Left lung (tissue), 14 donors: ENCODE results near the gene EPDR1. TPM values are rescaled to one million over a fixed set of nuclear protein-coding genes. Genes with fewer than 3 reads are reported as not detected.

Experiments
- ATAC-seq: fragments of 200-7000 bp; cut with Tn5 transposase; one replicate; pipeline ENCODE4 v1.9.1; 2020; ENCODE audit warnings: moderate library complexity
- DNase-seq, 4 donors: peaks; one replicate each; pipeline ENCODE4 v3.0.0-alpha.2; 2013 to 2020
- H3K27ac ChIP-seq, 2 donors: fragments of 200-600 bp; sonication (generic) in 1 of 2; one replicate each; pipeline versions ENCODE4 v1.5.0 to v1.8.0; 2020 to 2021
- H3K27me3 ChIP-seq, 2 donors: fragments of 200-600 bp; sonication (generic) in 1 of 2; one replicate each; pipeline versions ENCODE4 v1.5.0 to v1.8.0; 2020 to 2021
- H3K36me3 ChIP-seq, 2 donors: fragments of 200-600 bp; sonication (generic) in 1 of 2; one replicate each; pipeline versions ENCODE4 v1.5.0 to v1.8.0; 2020 to 2021
- H3K4me1 ChIP-seq, 2 donors: fragments of 200-600 bp; one replicate each; pipeline ENCODE4 v1.8.0; 2021
- H3K4me3 ChIP-seq, 2 donors: fragments of 200-600 bp; sonication (generic) in 1 of 2; one replicate each; pipeline versions ENCODE4 v1.5.0 to v1.8.0; 2020 to 2021; ENCODE audit warnings: mild to moderate bottlenecking in 1 of 2
- H3K9me3 ChIP-seq, 2 donors: fragments of 200-600 bp; sonication (generic) in 1 of 2; one replicate each; pipeline versions ENCODE4 v1.5.0 to v1.8.0; 2020 to 2021
- CTCF ChIP-seq, 2 donors: fragments of 200-600 bp; sonication (generic) in 1 of 2; IDR thresholded peaks; one replicate each; pipeline versions ENCODE4 v1.5.0 to v1.8.0; 2021; ENCODE audit warnings: antibody characterized with exemption in 2 of 2
- intact Hi-C, 2 donors: fragments of 100-400 bp; cut with DNase I; formaldehyde crosslinking; loops; one replicate each; pipeline versions ENCODE4 v1.11.2 to v1.14.2; 2022
- long read RNA-seq, 12 donors: library from polyadenylated mRNA in 2 of 12; unstranded in 2 of 12; transcript quantifications; one replicate each; pipeline ENCODE4 v2.0.0 and lab custom pipeline, GENCODE V29; 2019 to 2026
- polyA plus RNA-seq, 6 donors: library from polyadenylated mRNA; unstranded; fragments of 120-200 nt; gene quantifications; one replicate each; pipeline ENCODE4 v1.2.1, GENCODE V29; 2013; ENCODE audit not compliant: insufficient read length in 6 of 6
- total RNA-seq, 2 donors: library from RNA; stranded (reverse); fragmentation: NEBNext Ultra II Directional; extraction: Animal tissue kit (Norgen Biotek cat#: 25700); gene quantifications; one replicate each; pipeline ENCODE4 v1.2.1, GENCODE V29; 2021
- donor health status: DM: no; HTN: yes; CAD: no.
- donor health status: DM: no; HTN: no; CAD: no.

Gene EPDR1
- total RNA-seq = 10 to 100 TPM; 71.8 to 84.8 TPM
- polyA plus RNA-seq = 10 to 100 TPM; 18.0 to 26.2 (median 21.0) TPM
- long read RNA-seq, donor 1, transcript EPDR1-201 (3 exons, 2,599 nt) = major isoform, 15 of 15 reads
- long read RNA-seq, donor 1, partial matches to known transcripts = 0 of 15 reads
- long read RNA-seq, donor 1, other reads (novel, unspliced or antisense) = 0 of 15 reads
- long read RNA-seq, donor 2, transcript EPDR1-201 (3 exons, 2,599 nt) = major isoform, 7 of 8 reads
- long read RNA-seq, donor 2, partial matches to known transcripts = 0 of 8 reads
- long read RNA-seq, donor 2, other reads (novel, unspliced or antisense) = 0 of 8 reads
- long read RNA-seq, donor 3, transcript EPDR1-201 (3 exons, 2,599 nt) = major isoform, 9 of 9 reads
- long read RNA-seq, donor 3, partial matches to known transcripts = 0 of 9 reads
- long read RNA-seq, donor 3, other reads (novel, unspliced or antisense) = 0 of 9 reads
- long read RNA-seq, donor 4, transcript EPDR1-202 (2 exons, 638 nt) = minor isoform, 11 of 51 reads
- long read RNA-seq, donor 4, transcript EPDR1-201 (3 exons, 2,599 nt) = major isoform, 35 of 51 reads
- long read RNA-seq, donor 4, partial matches to known transcripts = 0 of 51 reads
- long read RNA-seq, donor 4, other reads (novel, unspliced or antisense) = 5 of 51 reads
- long read RNA-seq, donor 5, transcript EPDR1-201 (3 exons, 2,599 nt) = major isoform, 5 of 8 reads
- long read RNA-seq, donor 5, partial matches to known transcripts = 0 of 8 reads
- long read RNA-seq, donor 5, other reads (novel, unspliced or antisense) = 0 of 8 reads
- long read RNA-seq, donor 6, transcript EPDR1-201 (3 exons, 2,599 nt) = major isoform, 10 of 11 reads
- long read RNA-seq, donor 6, partial matches to known transcripts = 0 of 11 reads
- long read RNA-seq, donor 6, other reads (novel, unspliced or antisense) = 0 of 11 reads
- long read RNA-seq, donor 7, partial matches to known transcripts = 0 of 4 reads
- long read RNA-seq, donor 7, other reads (novel, unspliced or antisense) = 0 of 4 reads
- long read RNA-seq, donor 8, transcript EPDR1-201 (3 exons, 2,599 nt) = major isoform, 7 of 8 reads
- long read RNA-seq, donor 8, partial matches to known transcripts = 0 of 8 reads
- long read RNA-seq, donor 8, other reads (novel, unspliced or antisense) = 0 of 8 reads
- long read RNA-seq, donor 9, partial matches to known transcripts = 0 of 1 reads
- long read RNA-seq, donor 9, other reads (novel, unspliced or antisense) = 0 of 1 reads
- long read RNA-seq, donor 10, transcript EPDR1-201 (3 exons, 2,599 nt) = major isoform, 14 of 18 reads
- long read RNA-seq, donor 10, partial matches to known transcripts = 0 of 18 reads
- long read RNA-seq, donor 10, other reads (novel, unspliced or antisense) = 1 of 18 reads
- long read RNA-seq, donor 11, transcript EPDR1-201 (3 exons, 2,599 nt) = major isoform, 15 of 19 reads
- long read RNA-seq, donor 11, partial matches to known transcripts = 0 of 19 reads
- long read RNA-seq, donor 11, other reads (novel, unspliced or antisense) = 0 of 19 reads
- long read RNA-seq, donor 12, transcript EPDR1-201 (3 exons, 2,599 nt) = major isoform, 7 of 7 reads
- long read RNA-seq, donor 12, partial matches to known transcripts = 0 of 7 reads
- long read RNA-seq, donor 12, other reads (novel, unspliced or antisense) = 0 of 7 reads

GRCh38 chr7:37920305-37920848, at the start of gene EPDR1:
Gene EPDR1, plus strand, starts transcription at chr7:37920640. Its CDS starts 300 bp downstream, at chr7:37920940.
- H3K27me3 ChIP-seq = peaks cover 0 to 63% of the 10 kb centered on the region in 2 donors

GRCh38 chr7:37882086-37882485, 38.4 kb upstream of the EPDR1 start:
- H3K4me1 ChIP-seq = no peaks in the 10 kb centered on the region
- no peak overlapping the region for H3K27ac ChIP-seq
- H3K27me3 ChIP-seq = no peaks in the 10 kb centered on the region
- H3K36me3 ChIP-seq = no peaks in the 10 kb centered on the region
- intact Hi-C loops = no loop called here
- TF ChIP-seq CTCF (IDR thresholded peaks at IDR 0.05) = no peak
- no peak for ATAC-seq
- peaks cover 0 to 6% of the 10 kb centered on the region in 2 donors for H3K9me3 ChIP-seq
- DNase-seq = no peak
- no peak overlapping the region for H3K4me3 ChIP-seq

More at GRCh38 chr7:37920305-37920848, at the start of gene EPDR1:
- H3K4me1 ChIP-seq = peaks cover 6 to 36% of the 10 kb centered on the region in 2 donors
- TF ChIP-seq CTCF (IDR thresholded peaks at IDR 0.05) = peak; percentile 13 to 42
- DNase-seq = peak in 3 of 4 donors; percentile 35 to 74 (median 71)
- H3K9me3 ChIP-seq = peaks cover 0 to 6% of the 10 kb centered on the region in 2 donors
- H3K36me3 ChIP-seq = no peaks in the 10 kb centered on the region
- peak within 1 kb of the TSS; percentile 57 to 62 for H3K4me3 ChIP-seq
- intact Hi-C loops = no loop called here
- ATAC-seq = peak; percentile 61
- peak within 1 kb of the TSS; percentile 90 to 92 for H3K27ac ChIP-seq

- H3K27ac ChIP-seq = no peak overlapping the region
- H3K36me3 ChIP-seq = peaks cover 0 to 3% of the 10 kb centered on the region in 2 donors
- TF ChIP-seq CTCF (IDR thresholded peaks at IDR 0.05) = no peak
- no peak overlapping the region for H3K4me3 ChIP-seq
- no peaks in the 10 kb centered on the region for H3K27me3 ChIP-seq
- ATAC-seq (no peak), DNase-seq (no peak)
- H3K4me1 ChIP-seq = no peaks in the 10 kb centered on the region
- intact Hi-C loops = no loop called here
- no peaks in the 10 kb centered on the region for H3K9me3 ChIP-seq
These were observed 27.1 kb upstream of the EPDR1 start for GRCh38 chr7:37893359-37893758.

- no peak overlapping the region for H3K4me3 ChIP-seq
- H3K4me1 ChIP-seq = no peaks in the 10 kb centered on the region
- no peaks in the 10 kb centered on the region for H3K27me3 ChIP-seq
- intact Hi-C loops = no loop called here
- DNase-seq = no peak
- H3K9me3 ChIP-seq = no peaks in the 10 kb centered on the region
- no peak for TF ChIP-seq CTCF (IDR thresholded peaks at IDR 0.05)
- ATAC-seq = no peak
- no peak overlapping the region for H3K27ac ChIP-seq
- H3K36me3 ChIP-seq = peaks cover 0 to 3% of the 10 kb centered on the region in 2 donors
These were observed 25.8 kb upstream of the EPDR1 start for GRCh38 chr7:37894671-37895070.
